Activated CD4-positive, alpha-beta T cell treated with anti-CD3 and anti-CD28 coated beads, Interleukin-2, amount 50 U/mL, for 1 hour (primary cell): ENCODE measurements around the gene ABHD1.
A peak's percentile ranks its signal among the peaks of the same experiment; 100 is the strongest.
"Not testable (repeated sequence)": the region's sequence is repeated elsewhere in the genome, so short reads cannot be mapped to it uniquely, and the experiment has no call there.

ENCODE experiments used
- DNase-seq: peaks from one replicate; pipeline ENCODE4 v3.0.0-alpha.2; 2020

The ABHD1 gene

GRCh38 chr2:27111392-27112078, 12.1 kb upstream of the ABHD1 start:
- not testable (repeated sequence) for DNase-seq

DNA sequence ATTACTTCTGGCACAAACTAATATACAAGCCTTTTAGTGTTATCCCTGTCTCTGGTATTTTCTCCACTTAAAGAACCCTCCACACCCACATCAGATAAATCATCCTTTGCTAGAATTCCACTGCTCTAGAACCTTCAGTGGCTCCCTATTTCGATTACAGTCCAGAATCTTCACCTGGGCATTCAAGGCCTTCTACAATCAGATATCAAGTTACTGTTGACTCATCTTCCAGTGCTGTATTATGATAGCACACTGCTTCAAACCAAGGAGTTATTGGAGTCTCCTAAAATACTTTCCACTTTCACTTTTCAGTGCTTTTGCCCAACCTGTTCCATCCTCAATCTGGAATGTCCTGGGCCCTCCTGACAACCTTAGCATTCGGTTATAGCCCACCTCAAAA, 8.1 kb upstream of the ABHD1 start:
- DNase-seq = no peak

GRCh38 chr2:27117995-27118524, 5.6 kb upstream of the ABHD1 start:
- DNase-seq = no peak

GRCh38 chr2:27118525-27119329, 4.9 kb upstream of the ABHD1 start, which contains the start of gene CGREF1:
CGREF1 (minus strand) TSS chr2:27119128; CDS start chr2:27104366, 14,762 bp downstream.
- no peak for DNase-seq

DNA sequence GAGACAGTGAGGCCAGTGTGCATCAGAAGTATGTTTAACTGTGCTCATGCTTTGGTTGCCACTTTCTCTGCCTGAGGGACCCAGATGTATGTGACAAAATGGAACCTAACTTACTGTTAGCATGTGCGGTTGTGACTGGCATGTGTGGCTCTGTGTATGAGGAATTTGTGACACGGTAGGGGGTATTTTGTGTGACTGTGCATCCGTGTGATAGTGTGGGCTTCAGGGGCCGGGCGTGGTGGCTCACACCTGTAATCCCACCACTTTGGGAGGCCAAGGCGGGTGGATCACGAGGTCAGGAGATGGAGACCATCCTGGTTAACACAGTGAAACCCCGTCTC, 4.3 kb upstream of the ABHD1 start:
- DNase-seq = not testable (repeated sequence)

- DNase-seq = no peak
Observed at GRCh38 chr2:27121906-27122305, 1.7 kb upstream of the ABHD1 start.

- DNase-seq = no peak
Observed at GRCh38 chr2:27122791-27123190, 824 bp upstream of the ABHD1 start.

- no peak for DNase-seq
Observed at GRCh38 chr2:27125104-27125503, 1.5 kb downstream of the ABHD1 start.

GRCh38 chr2:27126252-27126710, 2.7 kb downstream of the ABHD1 start:
- no peak for DNase-seq

DNA sequence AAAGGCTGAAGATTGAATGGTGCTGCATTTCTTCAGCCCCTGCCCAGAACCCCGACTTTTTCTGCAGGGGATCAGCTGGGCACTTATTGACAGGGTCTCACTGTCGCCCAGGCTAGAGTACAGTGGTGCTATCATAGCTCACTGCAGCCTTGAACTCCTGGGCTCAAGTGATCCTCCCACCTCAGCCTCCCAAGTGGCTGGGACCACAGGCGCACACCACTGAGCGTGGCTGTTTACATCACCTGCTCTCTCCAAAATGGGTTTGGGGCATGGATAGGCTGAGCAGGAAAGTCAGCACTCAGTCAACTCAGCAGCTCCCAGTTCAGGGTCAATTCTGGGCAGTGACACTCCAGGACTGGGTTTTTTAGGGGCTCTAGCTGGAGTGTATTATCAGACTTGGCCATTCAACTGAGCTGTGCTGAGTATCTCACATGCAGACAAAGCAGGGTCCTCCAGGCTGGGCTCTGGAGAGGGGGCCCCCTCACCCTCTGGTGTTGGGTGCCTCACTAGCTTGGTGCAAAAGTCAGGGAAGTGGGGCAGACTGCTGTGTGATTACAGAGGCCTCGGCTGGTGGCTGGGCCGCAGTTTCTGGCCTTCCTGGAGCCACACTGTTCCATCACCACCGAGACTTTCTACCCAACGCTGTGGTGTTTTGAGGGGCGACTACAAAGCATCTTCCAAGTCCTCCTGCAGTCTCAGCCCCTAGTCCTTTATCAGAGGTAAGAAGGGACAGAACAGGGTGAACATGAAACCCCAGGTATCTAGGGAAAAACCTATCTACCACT, 4.5 kb downstream of the ABHD1 start:
- DNase-seq = no peak

DNA sequence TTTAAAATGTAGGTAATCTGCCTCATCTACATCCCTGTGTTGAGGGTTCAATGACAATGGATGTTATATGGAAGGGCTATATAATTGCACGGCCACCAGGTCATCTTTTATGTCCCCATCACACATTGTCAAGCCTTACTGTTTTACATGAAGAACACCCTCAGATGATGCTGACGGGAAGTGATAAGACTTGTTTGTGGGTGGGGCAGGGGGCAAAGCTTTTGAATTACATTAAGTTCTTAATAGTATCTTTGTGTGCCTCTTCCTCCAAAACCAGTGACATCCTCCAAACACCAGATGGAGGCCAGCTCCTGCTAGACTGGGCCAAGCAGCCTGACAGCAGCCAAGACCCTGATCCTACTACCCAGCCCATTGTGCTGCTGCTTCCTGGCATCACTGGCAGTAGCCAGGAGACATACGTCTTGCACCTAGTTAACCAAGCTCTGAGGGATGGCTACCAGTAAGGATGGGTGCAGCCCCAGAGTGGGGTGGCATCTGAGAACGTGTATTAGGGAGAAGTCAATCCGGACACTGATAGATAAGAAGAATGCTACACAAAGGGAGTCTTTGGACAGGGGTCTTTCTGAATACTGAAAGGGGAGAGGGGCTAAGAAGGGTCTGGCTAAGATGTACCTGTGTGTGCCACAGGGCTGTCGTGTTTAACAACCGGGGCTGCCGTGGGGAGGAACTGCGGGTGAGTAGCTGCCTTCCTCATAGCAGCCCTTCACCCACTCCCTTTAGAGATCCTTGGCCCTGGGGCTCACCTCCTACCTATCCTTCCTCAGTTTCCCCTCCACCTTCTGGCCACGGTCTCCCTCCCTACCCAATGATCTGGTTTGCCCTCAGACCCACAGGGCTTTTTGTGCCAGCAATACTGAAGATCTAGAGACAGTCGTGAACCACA, 5.3 kb downstream of the ABHD1 start:
- DNase-seq = no peak

GRCh38 chr2:27130396-27130795, 6.8 kb downstream of the ABHD1 start:
- no peak for DNase-seq

GRCh38 chr2:27131429-27131828, 7.8 kb downstream of the ABHD1 start:
- no peak for DNase-seq

GRCh38 chr2:27133195-27133875, 9.7 kb downstream of the ABHD1 start:
- DNase-seq = peak; percentile 14

- DNase-seq = peak; percentile 98
Observed at GRCh38 chr2:27133905-27134780, 10.5 kb downstream of the ABHD1 start, which contains the start of gene PREB. PREB (minus strand) TSS chr2:27134636; CDS start chr2:27134421, 215 bp downstream.

DNA sequence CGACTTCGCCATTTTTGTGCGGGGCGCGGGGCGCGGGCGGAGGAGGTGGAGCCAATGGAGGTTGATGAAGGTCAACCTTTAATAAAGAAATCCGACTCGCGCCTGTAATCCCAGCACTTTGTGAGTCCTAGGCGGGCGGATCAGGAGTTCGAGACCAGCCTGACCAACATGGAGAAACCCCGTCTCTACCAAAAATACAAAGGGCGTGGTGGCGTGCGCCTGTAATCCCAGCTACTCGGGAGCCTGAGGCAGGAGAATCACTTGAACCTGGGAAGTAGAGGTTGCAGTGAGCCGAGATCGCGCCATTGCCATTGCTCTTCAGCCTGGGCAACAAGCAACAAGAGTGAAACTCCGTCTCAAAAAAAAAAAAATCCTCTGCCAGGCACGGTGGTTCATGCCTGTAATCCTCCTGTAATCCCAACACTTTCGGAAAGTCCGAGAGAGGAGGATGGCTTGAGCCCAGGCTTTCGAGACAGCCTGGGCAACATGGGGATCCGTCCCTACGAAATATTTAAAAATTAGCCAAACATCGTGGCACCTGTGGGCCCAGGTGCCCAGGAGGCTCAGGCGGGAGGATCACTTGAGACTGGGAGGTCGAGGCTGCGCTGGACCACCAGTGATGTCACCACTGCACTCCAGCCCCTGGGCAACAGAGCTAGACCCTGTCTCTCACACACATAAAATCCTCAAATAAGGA, 11.3 kb downstream of the ABHD1 start:
- no peak for DNase-seq

- no peak for DNase-seq
Observed at GRCh38 chr2:27135478-27135955, 11.9 kb downstream of the ABHD1 start.

DNA sequence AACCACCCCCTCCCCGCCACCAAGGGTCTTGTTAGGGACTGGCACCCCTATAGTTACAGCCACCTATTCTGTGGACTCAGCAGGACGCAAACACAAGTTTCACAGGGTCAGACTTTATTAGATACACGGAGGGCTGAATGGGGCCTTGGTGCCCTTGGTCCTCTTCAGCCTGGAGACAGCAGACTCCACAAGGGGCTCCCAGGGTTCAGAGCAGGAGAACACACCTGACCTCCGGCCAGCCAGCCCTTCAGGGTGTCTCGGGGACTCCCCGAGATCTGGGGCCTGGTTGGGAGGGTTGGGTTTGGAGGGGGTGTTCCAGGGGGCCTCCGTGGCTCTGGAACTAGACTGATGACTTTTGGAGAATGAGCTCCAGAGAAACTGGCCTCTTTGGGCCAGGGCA, 13.1 kb downstream of the ABHD1 start:
- no peak for DNase-seq

GRCh38 chr2:27137322-27137935, 13.8 kb downstream of the ABHD1 start:
- no peak for DNase-seq
